HL-60 (cell line): ENCODE results near the gene CENPP.

Source experiments
- CTCF ChIP-seq: IDR thresholded peaks from one replicate; pipeline ENCODE4 v1.5.1; 2011; ENCODE audit warnings: low read length, control low read depth, inconsistent platforms; ENCODE audit not compliant: insufficient read depth
- GABPA ChIP-seq: IDR thresholded peaks from 2 replicates; pipeline ENCODE4 v1.6.1; 2012; ENCODE audit warnings: low read depth
- POLR2AphosphoS5 ChIP-seq: IDR thresholded peaks from 2 replicates; pipeline ENCODE4 v1.6.1; 2012; ENCODE audit warnings: low read depth
- REST ChIP-seq: IDR thresholded peaks from 2 replicates; pipeline ENCODE4 v1.6.1; 2012; ENCODE audit warnings: low read depth; ENCODE audit not compliant: insufficient replicate concordance
- SPI1 ChIP-seq: IDR thresholded peaks from 2 replicates; pipeline ENCODE4 v1.6.1; 2012; ENCODE audit warnings: low read depth, mild to moderate bottlenecking, borderline replicate concordance

GRCh38 chr9:92663951-92664350 is 338.2 kb downstream of the CENPP start:
- TF ChIP-seq CTCF (no peak), REST (no peak), POLR2AphosphoS5 (no peak), GABPA (no peak), SPI1 (no peak)
